Measurements from ENCODE around the gene FAM90A26.
"Not testable (repeated sequence)": the region's sequence is repeated elsewhere in the genome, so short reads cannot be mapped to it uniquely, and the experiment has no call there.

The FAM90A26 gene

DNA sequence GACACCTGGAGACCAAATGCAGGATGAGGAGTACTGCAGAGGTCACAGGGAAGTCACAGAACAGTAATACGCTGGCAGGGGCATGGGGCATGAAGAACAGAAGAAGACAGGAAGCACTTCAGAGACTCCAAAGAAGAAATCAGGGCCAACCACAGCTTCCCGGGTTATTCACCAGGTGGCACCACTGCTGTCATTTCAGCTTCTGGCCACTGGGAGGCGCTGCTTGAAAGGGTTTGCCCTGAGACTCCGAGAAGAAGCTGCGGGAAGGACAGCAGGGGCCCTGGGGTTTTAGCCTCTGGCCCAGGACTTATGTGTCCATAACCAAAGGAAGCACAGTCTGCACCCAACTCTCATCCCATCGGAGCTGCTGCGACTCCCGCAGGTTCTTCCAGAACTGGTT is 4.2 kb upstream of the FAM90A26 start:
- DNase-seq: not testable (repeated sequence)

DNA sequence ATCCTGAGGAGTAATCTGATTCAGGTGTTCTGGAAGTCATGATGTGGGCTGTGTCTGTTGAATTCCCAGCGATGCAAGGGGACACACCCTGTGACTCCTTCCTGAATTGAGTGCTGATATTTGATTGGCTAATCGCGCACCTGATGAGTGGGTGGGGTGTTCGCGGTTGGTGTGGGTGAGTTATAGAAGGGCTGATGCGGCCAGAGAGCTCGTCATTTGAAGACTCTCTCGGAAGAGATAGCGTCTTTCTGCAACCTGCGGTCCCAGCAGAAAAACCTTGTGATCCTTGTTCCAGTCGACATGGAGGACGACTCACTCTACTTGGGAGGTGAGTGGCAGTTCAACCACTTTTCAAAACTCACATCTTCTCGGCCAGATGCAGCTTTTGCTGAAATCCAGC is 40.1 kb downstream of the FAM90A26 start, which contains the start of gene USP17L10:
TSS of gene USP17L10 (plus strand) at position 301 of the 400 bp plus-strand sequence. CDS start at position 301, 0 bp downstream.
- not testable (repeated sequence) for DNase-seq

DNA sequence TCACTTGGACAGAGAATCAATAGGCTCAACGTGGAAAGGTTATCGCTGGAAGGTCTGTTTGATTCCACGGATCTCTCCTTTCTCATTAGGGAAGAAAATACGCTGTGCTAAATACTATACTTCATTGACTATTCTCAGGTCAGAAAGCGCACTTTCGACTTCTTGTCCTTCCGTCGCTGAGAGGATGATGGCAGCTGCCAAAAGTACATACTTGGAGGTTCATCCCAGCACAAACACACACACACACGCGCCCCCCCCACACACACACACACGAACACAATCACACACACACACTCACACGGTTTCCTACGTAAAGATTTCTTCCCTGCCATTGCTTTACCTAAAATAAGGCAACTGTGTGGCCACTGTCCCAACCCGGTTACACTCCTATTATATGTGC is 44.5 kb downstream of the FAM90A26 start:
- peak; percentile 28 for DNase-seq

DNA sequence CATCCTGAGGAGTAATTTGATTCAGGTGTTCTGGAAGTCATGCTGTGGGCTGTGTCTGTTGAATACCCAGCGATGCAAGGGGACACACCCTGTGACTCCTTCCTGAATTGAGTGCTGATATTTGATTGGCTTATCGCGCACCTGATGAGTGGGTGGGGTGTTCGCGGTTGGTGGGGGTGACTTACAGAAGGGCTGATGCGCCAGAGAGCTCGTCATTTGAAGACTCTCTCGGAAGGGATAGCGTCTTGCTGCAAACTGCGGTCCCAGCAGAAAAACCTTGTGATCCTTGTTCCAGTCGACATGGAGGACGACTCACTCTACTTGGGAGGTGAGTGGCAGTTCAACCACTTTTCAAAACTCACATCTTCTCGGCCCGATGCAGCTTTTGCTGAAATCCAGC is 44.9 kb downstream of the FAM90A26 start, which contains the start of gene USP17L11:
TSS of gene USP17L11 (plus strand) at position 301 of the 400 bp plus-strand sequence. CDS start at position 301, 0 bp downstream.
- DNase-seq: not testable (repeated sequence)

DNA sequence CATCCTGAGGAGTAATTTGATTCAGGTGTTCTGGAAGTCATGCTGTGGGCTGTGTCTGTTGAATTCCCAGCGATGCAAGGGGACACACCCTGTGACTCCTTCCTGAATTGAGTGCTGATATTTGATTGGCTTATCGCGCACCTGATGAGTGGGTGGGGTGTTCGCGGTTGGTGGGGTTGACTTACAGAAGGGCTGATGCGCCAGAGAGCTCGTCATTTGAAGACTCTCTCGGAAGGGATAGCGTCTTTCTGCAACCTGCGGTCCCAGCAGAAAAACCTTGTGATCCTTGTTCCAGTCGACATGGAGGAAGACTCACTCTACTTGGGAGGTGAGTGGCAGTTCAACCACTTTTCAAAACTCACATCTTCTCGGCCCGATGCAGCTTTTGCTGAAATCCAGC is 49.6 kb downstream of the FAM90A26 start, which contains the start of gene USP17L12:
TSS of gene USP17L12 (plus strand) at position 301 of the 400 bp plus-strand sequence. CDS start at position 301, 0 bp downstream.
- not testable (repeated sequence) for DNase-seq

DNA sequence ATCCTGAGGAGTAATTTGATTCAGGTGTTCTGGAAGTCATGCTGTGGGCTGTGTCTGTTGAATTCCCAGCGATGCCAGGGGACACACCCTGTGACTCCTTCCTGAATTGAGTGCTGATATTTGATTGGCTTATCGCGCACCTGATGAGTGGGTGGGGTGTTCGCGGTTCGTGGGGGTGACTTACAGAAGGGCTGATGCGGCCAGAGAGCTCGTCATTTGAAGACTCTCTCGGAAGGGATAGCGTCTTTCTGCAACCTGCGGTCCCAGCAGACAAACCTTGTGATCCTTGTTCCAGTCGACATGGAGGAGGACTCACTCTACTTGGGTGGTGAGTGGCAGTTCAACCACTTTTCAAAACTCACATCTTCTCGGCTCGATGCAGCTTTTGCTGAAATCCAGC is 54.4 kb downstream of the FAM90A26 start, which contains the start of gene USP17L13:
TSS of gene USP17L13 (plus strand) at position 301 of the 400 bp plus-strand sequence. CDS start at position 301, 0 bp downstream.
- DNase-seq: not testable (repeated sequence)

Data from activated CD8-positive, alpha-beta memory T cell treated with anti-CD3 and anti-CD28 coated beads, Interleukin-2, amount 50 U/mL, for 48 hours (primary cell).